ENCODE data around the gene FRY. TPM values are rescaled to one million over a fixed set of nuclear protein-coding genes. Genes with fewer than 3 reads are reported as not detected.

The FRY gene
- total RNA-seq, 1 experiment from 2014 or later: 5.7 TPM

DNA sequence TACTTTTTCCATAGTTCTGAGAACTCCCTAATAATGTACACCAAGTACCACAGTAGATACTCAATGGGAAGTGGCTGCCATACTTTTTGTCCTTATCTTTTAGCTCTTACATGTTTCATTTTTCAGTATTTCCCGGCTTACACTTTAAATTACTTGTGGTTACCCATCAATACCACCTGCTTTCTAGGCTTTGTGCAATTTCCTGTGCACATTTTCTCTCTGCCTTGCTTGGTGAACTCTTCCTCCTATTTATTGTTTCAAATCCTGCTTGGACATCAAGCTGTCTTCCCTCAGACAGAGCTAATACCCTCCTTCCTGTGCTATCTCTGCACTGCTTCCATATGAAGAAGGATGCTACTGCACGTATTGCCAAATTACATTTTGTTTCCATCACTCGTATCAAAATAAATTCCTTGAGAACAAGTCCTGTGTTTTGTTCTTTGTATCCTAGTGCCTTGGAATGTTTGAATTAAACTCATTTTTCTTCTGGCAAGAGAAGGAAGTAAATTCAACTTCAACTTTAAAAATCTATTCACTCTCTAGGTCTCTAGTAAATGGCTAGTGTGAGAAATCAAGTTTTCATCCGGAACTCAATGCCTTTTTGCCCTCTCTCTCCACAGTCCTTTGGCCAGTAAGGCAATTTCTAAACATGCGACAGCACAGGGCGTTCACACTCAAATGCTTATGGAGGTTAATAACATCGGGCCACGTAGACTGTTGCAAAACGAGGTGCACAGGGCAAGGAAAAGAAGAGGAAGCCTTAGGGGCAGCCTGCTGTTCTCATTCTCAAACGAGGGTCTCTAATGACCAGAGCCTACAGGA is 277.9 kb downstream of the FRY start:
- no peak for DNase-seq (ENCODE audit: low read depth)

DNA sequence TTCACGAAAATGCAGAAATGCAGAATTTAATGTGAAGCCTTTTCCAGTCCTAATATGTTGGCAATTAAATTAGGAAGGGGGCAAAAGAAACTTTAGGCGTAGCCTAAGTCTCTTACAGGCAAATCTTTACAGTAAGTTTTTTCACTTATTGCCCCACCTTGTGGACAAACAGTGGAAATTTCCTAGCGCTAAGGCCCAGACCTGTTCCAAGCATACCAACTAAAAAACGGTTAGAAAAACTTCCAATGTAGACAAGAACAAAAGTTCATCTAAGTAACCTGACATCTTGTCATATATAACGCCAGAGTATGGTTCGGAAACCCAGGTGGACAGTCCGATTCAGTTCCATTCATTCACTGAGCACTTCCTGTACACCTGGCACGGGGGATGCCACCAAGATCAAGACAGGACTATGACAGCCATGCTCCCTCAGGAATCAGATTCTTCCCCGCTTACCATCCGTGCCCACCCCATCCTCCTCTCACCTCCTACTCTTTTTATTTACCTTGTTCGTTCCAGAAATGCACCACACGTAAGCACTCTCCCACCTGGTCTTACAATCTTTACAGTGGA is 278.6 kb downstream of the FRY start:
- peak; percentile 55 for DNase-seq (ENCODE audit: low read depth)

DNA sequence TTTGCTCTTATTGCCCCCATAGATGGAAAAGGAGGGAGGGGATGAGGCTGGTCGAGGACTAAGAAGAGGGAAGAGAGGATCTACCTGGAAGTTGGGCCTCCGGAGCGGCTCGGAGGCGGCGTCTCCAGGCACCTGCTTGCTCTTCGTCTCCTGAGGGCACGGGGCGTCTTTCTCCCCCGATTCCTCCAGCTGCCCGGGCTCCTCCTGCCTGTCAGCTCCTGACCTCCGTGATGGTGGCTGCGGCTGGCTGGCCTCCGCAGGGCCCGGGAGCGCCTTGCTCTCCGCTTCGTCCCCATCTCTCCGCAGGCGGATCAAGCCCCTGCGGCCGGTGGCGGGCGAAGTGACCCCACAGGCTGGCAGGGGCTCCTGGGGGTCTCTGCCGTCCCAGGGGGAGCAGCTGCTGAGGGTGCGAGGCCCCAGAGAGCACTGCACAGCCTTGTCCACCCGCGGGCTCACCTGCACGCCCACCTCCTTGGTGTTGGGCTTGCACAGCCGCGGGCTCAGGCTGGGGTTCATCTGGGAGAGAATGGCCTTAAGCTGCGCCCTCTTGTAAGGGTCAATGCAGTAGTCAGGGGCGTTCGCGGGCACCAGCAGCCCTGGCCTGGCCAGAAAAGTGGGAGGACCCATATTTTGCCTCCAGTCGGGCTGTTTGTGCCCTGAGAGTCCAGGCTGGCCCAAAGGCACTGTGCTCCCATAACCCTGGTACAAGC is 279.8 kb downstream of the FRY start:
- DNase-seq (ENCODE audit: low read depth): no peak

DNA sequence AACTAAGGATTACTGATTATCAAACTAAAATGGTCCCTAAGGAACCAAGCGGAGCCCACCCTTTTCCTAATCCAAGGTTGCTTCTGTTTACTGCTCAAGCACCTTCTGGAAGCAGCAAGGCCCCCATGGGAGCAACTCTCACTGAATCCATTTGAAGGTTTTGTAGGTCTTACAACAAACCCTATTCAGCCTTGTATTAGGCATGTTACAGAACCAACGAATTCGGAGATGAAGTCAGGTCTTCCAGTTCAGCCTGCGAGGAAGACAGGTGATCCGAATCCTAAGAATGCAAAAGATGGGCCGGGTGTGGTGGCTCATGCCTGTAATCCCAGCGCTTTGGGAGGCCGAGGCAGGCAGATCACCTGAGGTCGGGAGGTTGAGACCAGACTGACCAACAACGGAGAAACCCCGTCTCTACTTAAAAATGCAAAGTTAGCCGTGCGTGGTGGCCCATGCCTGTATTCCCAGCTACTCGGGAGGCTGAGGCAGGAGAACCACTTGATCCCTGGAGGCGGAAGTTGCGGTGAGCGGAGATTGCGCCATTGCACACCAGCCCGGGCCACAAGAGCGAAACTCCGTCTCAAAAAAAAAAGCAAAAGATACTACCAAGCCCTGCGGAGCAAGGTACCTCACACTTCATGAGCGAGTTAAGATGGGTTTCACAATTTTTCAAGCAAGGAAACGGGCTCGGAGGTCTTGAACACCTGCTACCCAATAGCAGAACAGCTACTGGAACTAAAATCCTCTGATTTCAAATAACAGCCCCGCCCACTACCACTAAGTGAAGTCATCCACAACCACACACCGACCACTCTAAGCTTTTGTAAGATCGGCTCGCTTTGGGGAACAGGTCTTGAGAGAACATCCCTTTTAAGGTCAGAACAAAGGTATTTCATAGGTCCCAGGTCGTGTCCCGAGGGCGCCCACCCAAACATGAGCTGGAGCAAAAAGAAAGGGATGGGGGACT is 283.0 kb downstream of the FRY start:
- peak; percentile 57 for DNase-seq (ENCODE audit: low read depth)

DNA sequence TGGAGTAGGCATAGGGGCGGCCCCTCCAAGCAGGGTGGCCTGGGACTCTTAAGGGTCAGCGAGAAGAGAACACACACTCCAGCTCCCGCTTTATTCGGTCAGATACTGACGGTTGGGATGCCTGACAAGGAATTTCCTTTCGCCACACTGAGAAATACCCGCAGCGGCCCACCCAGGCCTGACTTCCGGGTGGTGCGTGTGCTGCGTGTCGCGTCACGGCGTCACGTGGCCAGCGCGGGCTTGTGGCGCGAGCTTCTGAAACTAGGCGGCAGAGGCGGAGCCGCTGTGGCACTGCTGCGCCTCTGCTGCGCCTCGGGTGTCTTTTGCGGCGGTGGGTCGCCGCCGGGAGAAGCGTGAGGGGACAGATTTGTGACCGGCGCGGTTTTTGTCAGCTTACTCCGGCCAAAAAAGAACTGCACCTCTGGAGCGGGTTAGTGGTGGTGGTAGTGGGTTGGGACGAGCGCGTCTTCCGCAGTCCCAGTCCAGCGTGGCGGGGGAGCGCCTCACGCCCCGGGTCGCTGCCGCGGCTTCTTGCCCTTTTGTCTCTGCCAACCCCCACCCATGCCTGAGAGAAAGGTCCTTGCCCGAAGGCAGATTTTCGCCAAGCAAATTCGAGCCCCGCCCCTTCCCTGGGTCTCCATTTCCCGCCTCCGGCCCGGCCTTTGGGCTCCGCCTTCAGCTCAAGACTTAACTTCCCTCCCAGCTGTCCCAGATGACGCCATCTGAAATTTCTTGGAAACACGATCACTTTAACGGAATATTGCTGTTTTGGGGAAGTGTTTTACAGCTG is 283.9 kb downstream of the FRY start, which contains the start of the genes BRCA2 and ZAR1L:
BRCA2 (plus strand) TSS at position 271 of the 790 bp plus-strand sequence. CDS start 953 bp downstream, outside the sequence.
ZAR1L (minus strand) TSS at position 126 of the 790 bp plus-strand sequence. CDS start 3,438 bp downstream, outside the sequence.
- DNase-seq (ENCODE audit: low read depth): peak; percentile 90

DNA sequence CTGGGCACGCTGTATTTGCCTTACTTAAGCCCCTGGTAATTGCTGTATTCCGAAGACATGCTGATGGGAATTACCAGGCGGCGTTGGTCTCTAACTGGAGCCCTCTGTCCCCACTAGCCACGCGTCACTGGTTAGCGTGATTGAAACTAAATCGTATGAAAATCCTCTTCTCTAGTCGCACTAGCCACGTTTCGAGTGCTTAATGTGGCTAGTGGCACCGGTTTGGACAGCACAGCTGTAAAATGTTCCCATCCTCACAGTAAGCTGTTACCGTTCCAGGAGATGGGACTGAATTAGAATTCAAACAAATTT is 284.4 kb downstream of the FRY start:
- DNase-seq (ENCODE audit: low read depth): no peak

DNA sequence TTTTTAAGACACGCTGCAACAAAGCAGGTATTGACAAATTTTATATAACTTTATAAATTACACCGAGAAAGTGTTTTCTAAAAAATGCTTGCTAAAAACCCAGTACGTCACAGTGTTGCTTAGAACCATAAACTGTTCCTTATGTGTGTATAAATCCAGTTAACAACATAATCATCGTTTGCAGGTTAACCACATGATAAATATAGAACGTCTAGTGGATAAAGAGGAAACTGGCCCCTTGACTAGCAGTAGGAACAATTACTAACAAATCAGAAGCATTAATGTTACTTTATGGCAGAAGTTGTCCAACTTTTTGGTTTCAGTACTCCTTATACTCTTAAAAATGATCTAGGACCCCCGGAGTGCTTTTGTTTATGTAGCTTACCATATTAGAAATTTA is 284.9 kb downstream of the FRY start:
- DNase-seq (ENCODE audit: low read depth): no peak

DNA sequence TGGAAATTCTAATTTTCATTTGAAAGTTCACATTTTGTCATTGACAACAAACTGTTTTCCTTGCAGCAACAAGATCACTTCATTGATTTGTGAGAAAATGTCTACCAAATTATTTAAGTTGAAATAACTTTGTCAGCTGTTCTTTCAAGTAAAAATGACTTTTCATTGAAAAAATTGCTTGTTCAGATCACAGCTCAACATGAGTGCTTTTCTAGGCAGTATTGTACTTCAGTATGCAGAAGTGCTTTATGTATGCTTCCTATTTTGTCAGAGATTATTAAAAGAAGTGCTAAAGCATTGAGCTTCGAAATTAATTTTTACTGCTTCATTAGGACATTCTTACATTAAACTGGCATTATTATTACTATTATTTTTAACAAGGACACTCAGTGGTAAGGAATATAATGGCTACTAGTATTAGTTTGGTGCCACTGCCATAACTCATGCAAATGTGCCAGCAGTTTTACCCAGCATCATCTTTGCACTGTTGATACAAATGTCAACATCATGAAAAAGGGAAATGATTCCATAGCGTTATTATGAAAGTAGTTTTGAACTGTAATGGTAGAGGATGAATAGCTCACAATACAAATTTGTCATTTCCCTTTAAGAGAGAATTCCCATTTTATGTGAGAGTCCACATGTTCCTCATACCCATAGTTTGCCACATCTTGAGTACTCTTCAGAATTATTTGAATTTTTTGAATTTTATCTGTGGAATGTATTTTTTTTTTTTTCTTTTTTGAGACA is 286.3 kb downstream of the FRY start:
- no peak for DNase-seq (ENCODE audit: low read depth)

DNA sequence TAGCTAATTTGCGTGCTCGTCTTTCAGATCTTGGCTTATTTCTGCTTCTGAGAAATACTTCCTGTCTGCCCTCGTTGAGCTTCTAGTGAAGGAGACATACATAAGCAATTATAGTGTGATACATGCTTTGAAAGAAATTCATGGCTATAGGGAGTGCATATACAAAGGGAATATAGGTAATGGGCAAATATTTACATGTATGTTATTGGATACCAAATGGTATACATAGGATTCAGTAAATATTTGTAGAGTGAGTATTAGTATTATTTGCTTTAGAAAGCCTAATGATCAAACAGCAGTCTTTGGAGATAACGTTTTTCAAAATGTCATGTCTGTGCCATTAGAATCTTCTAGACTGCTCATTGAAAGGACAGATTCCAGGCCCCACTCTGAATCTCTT is 289.0 kb downstream of the FRY start:
- DNase-seq (ENCODE audit: low read depth): no peak

DNA sequence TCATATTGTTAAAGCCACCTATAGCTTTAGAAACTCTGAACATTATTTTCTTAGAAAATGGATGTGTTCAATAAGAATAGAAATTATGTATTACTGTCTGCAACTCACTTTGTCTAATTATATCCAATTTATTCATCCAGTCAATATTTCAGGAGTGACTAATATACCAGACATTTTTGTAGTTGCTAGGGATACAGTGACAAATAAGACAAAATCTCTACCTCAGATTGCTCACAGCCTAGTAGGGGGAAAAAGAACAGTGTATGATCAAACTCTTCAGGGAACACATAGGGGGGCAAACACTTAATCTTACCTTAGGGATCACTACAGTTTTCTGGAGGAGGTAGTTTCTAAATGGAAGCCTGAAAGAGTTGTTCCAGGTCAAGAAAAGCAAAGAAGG is 292.3 kb downstream of the FRY start:
- DNase-seq (ENCODE audit: low read depth): peak; percentile 74

DNA sequence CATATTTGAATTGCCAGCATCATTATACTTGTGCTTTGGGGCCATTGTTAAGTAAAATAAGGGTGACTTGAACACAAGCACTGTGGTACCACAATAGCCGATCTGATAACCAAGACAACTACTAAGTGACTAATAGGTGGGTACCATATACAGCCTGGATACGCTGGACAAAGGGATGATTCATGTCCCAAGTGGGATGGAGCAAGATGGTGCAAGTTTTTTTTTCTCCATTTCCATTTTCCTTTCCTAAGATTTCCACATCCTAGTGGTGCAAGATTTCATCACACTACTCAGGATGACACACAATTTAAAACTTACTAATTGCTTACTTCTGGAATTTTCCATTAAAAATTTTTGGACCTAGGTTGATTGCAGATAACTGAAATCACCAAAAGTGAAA is 298.9 kb downstream of the FRY start:
- DNase-seq (ENCODE audit: low read depth): peak; percentile 53

DNA sequence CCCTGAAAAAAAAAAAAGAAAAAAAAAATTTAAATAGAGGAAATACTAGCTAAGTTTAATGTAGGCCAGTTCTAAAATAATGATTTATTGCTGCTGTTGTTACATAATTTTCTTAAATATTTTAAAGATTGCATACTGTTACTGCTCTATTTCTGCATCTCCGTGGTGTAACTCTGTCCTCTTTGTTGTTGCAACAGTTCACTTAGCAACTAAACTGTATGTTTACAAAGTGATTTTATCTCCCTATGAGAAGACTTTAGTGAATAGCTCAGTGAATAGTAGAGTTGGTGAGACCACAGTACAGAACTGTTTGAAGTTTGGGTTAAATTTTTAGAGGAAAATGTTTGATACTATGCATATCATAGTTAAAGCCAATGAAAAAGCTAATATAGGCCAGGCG is 303.1 kb downstream of the FRY start:
- DNase-seq (ENCODE audit: low read depth): peak; percentile 7

DNA sequence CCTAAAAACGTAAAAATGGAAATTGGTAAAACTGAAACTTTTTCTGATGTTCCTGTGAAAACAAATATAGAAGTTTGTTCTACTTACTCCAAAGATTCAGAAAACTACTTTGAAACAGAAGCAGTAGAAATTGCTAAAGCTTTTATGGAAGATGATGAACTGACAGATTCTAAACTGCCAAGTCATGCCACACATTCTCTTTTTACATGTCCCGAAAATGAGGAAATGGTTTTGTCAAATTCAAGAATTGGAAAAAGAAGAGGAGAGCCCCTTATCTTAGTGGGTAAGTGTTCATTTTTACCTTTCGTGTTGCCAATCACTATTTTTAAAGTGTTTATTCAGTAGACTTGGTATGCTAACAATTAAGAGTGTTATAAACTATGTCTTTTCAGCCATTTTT is 309.3 kb downstream of the FRY start:
- no peak for DNase-seq (ENCODE audit: low read depth)

DNA sequence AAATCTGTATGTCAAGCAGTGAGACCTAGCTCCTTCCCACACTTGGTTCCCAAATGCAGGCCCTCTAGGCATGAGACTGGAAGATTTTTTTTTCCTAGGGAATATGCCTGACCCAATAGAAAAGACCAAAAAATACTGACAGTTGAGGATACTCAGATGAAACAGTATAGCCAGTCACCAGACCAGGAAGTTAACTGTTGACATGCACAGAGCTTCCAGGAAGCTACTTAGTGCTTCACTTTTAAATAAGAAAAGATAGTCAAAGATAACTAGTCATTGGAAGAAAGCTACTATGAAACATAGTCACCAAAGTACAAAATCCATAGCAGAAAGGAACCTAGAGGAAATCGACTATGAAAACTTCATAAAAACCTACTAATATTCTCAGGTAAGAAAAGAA is 316.1 kb downstream of the FRY start:
- DNase-seq (ENCODE audit: low read depth): no peak

All from M059J (cell line).